Osteocyte (in vitro differentiated cells): Measurements from ENCODE around the gene ITIH5. TPM values are rescaled to one million over a fixed set of nuclear protein-coding genes. Genes with fewer than 3 reads are reported as not detected.
"Not testable (repeated sequence)": the region's sequence is repeated elsewhere in the genome, so short reads cannot be mapped to it uniquely, and the experiment has no call there.

Experiments
- DNase-seq: peaks from one replicate; pipeline ENCODE4 v3.0.0; 2021; ENCODE audit warnings: mixed read lengths; ENCODE audit not compliant: unreplicated experiment; ENCODE audit errors: extremely low spot score
- H3K27ac Mint-ChIP-seq: one replicate; pipeline ENCODE4 v1.8.0; 2021; ENCODE audit warnings: mild to moderate bottlenecking, mixed read lengths; ENCODE audit not compliant: unreplicated experiment
- H3K27me3 Mint-ChIP-seq: one replicate; pipeline ENCODE4 v1.8.0; 2021; ENCODE audit warnings: mixed read lengths; ENCODE audit not compliant: unreplicated experiment
- H3K36me3 Mint-ChIP-seq: one replicate; pipeline ENCODE4 v1.8.0; 2021; ENCODE audit warnings: mixed read lengths; ENCODE audit not compliant: unreplicated experiment
- H3K4me1 Mint-ChIP-seq: one replicate; pipeline ENCODE4 v1.8.0; 2021; ENCODE audit warnings: mixed read lengths; ENCODE audit not compliant: unreplicated experiment
- H3K4me3 Mint-ChIP-seq: one replicate; pipeline ENCODE4 v1.8.0; 2021; ENCODE audit warnings: mild to moderate bottlenecking, moderate library complexity, mixed read lengths; ENCODE audit not compliant: unreplicated experiment
- H3K9me3 Mint-ChIP-seq: one replicate; pipeline ENCODE4 v1.8.0; 2021; ENCODE audit warnings: mixed read lengths; ENCODE audit not compliant: unreplicated experiment
- CTCF ChIP-seq: fragments of 200-600 bp; sonication (generic); IDR thresholded peaks from 2 replicates; pipeline ENCODE4 v1.5.0; 2021; ENCODE audit warnings: antibody characterized with exemption, mild to moderate bottlenecking, moderate library complexity
- total RNA-seq: library from RNA; stranded (reverse); gene quantifications from 2 replicates; pipeline ENCODE4 v1.2.1, GENCODE V29; 2021

Gene ITIH5
- total RNA-seq, 1 donor from 2014 or later: 0.35 TPM

GRCh38 chr10:7664707-7665106 lies 2.1 kb downstream of the ITIH5 start:
- Mint-ChIP-seq H3K36me3 (no peaks in the 10 kb centered on the region), H3K27me3 (peaks cover 36% of the 10 kb centered on the region)

GRCh38 chr10:7662522-7662921 lies 4.2 kb downstream of the ITIH5 start:
- peaks cover 19% of the 10 kb centered on the region for H3K27me3 Mint-ChIP-seq
- no peak overlapping the region for H3K4me3 Mint-ChIP-seq
- H3K4me1 Mint-ChIP-seq: peaks cover 9% of the 10 kb centered on the region
- H3K9me3 Mint-ChIP-seq: no peaks in the 10 kb centered on the region
- H3K27ac Mint-ChIP-seq: no peak overlapping the region
- DNase-seq: no peak
- TF ChIP-seq CTCF: no peak
- no peaks in the 10 kb centered on the region for H3K36me3 Mint-ChIP-seq

More at GRCh38 chr10:7664707-7665106, 2.1 kb downstream of the ITIH5 start:
- Mint-ChIP-seq H3K4me1 (peaks cover 11% of the 10 kb centered on the region), H3K4me3 (no peak overlapping the region), H3K9me3 (no peaks in the 10 kb centered on the region), H3K27ac (no peak overlapping the region)
- no peak for TF ChIP-seq CTCF
- no peak for DNase-seq

- Mint-ChIP-seq H3K4me3 (no peak overlapping the region), H3K27ac (no peak overlapping the region), H3K9me3 (no peaks in the 10 kb centered on the region), H3K4me1 (no peaks in the 10 kb centered on the region), H3K27me3 (no peaks in the 10 kb centered on the region), H3K36me3 (no peaks in the 10 kb centered on the region)
- no peak for TF ChIP-seq CTCF
- DNase-seq: no peak
Measured at GRCh38 chr10:7659560-7659959, 7.2 kb downstream of the ITIH5 start.

GRCh38 chr10:7657552-7657951 lies 9.2 kb downstream of the ITIH5 start:
- Mint-ChIP-seq H3K9me3 (no peaks in the 10 kb centered on the region), H3K4me3 (no peak overlapping the region), H3K27me3 (no peaks in the 10 kb centered on the region), H3K27ac (no peak overlapping the region), H3K4me1 (no peaks in the 10 kb centered on the region), H3K36me3 (no peaks in the 10 kb centered on the region)
- no peak for DNase-seq
- no peak for TF ChIP-seq CTCF

- not testable (repeated sequence) for H3K4me1 Mint-ChIP-seq, H3K9me3 Mint-ChIP-seq, H3K27ac Mint-ChIP-seq, DNase-seq, H3K36me3 Mint-ChIP-seq, H3K4me3 Mint-ChIP-seq, H3K27me3 Mint-ChIP-seq
Measured at GRCh38 chr10:7657079-7657478, 9.7 kb downstream of the ITIH5 start.

- Mint-ChIP-seq H3K4me3 (no peak overlapping the region), H3K4me1 (no peaks in the 10 kb centered on the region), H3K36me3 (no peaks in the 10 kb centered on the region), H3K27ac (no peak overlapping the region), H3K27me3 (no peaks in the 10 kb centered on the region), H3K9me3 (no peaks in the 10 kb centered on the region)
- DNase-seq: no peak
- no peak for TF ChIP-seq CTCF
Measured at GRCh38 chr10:7651853-7652470, 14.8 kb downstream of the ITIH5 start.
